Testis (tissue), 2 donors: Measurements from ENCODE around the gene PRRT2.

ENCODE experiments used
- POLR2A ChIP-seq: fragments of 450-650 bp; IDR thresholded peaks from one replicate; pipeline ENCODE4 v1.6.1; 2017; ENCODE audit warnings: antibody characterized with exemption, mild to moderate bottlenecking, moderate library complexity
- TF ChIP-seq, protein P1 (sequence below), 3 experiments: fragments of 450-650 bp in 2 of 3; fragments of 200-600 bp in 1 of 3; sonication (generic) in 1 of 3; IDR thresholded peaks; one replicate each; pipeline ENCODE4 v1.5.1; 2016 to 2019; ENCODE audit warnings: antibody characterized with exemption in 3 of 3, mild to moderate bottlenecking in 2 of 3, moderate library complexity in 1 of 3

DNA sequence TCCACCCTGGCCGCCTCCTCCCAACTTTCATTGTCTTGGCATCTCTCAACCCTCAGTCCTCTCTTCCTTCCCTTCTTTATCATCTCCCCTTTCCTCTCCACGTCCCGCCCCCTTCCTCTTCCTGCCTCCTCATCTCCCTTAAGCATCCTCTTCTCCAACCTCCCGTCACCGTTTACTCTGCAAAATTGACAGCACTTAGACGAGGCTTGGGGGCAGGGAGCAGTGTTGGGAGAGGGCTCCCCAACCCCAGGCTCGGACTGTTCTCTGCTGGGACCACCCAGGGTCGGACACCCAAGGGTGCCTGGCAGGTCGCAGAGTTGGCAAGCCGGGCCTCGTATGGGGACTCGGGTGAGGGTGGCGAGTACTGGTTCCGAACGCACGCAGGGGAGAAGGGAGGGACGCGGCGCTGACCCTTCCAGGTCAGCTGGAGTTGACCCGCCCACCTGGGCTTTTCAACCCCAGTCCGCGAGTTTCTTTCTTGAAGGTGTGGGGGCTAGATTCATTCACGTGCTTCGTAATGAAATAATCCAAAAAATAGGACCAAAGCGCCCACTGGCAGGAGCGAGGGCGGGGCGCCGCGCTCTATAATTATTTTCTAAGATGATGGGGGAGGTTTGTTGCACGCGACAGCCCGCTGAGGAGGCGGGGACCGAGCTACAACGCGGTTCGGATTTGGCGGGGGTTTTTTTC, 3.2 kb downstream of the PRRT2 start:
- no peak for TF ChIP-seq POLR2A
- TF ChIP-seq, protein P1, sequence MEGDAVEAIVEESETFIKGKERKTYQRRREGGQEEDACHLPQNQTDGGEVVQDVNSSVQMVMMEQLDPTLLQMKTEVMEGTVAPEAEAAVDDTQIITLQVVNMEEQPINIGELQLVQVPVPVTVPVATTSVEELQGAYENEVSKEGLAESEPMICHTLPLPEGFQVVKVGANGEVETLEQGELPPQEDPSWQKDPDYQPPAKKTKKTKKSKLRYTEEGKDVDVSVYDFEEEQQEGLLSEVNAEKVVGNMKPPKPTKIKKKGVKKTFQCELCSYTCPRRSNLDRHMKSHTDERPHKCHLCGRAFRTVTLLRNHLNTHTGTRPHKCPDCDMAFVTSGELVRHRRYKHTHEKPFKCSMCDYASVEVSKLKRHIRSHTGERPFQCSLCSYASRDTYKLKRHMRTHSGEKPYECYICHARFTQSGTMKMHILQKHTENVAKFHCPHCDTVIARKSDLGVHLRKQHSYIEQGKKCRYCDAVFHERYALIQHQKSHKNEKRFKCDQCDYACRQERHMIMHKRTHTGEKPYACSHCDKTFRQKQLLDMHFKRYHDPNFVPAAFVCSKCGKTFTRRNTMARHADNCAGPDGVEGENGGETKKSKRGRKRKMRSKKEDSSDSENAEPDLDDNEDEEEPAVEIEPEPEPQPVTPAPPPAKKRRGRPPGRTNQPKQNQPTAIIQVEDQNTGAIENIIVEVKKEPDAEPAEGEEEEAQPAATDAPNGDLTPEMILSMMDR (IDR thresholded peaks at IDR 0.05): no peak
